PC-9 (cell line): ENCODE data around the gene NTMT1. TPM values are rescaled to one million over a fixed set of nuclear protein-coding genes. Genes with fewer than 3 reads are reported as not detected.

Experiments used
- BruUV-seq: library from RNA; stranded (reverse); fragments of 400-500 nt; replicated peaks from 2 replicates; lab custom pipeline; 2021; lab: Mats Ljungman, UMichigan
- CTCF ChIA-PET: fragments of 300-600 bp; sonication (Branson Sonifier 250); formaldehyde crosslinking; loops from one replicate; lab custom pipeline; 2022; ENCODE audit warnings: antibody characterized with exemption; lab: Charles Lee
- POLR2A ChIA-PET: fragments of 300-600 bp; sonication (Branson Sonifier 250); formaldehyde crosslinking; loops from one replicate; lab custom pipeline; 2022; ENCODE audit warnings: antibody characterized with exemption; ENCODE audit not compliant: unreplicated experiment; lab: Charles Lee
- DNase-seq, 2 experiments: peaks; one replicate each; pipeline versions ENCODE4 v3.0.0 to v3.0.0-alpha.2; 2015 to 2022; ENCODE audit warnings: mixed read lengths in 1 of 2
- H2AFZ ChIP-seq: fragments of 200-600 bp; sonication (generic); 2 replicates; pipeline ENCODE4 v1.8.1; 2017; ENCODE audit warnings: antibody characterized with exemption
- H3F3A ChIP-seq: fragments of 200-600 bp; sonication (generic); 2 replicates; pipeline ENCODE4 v1.8.1; 2017; ENCODE audit warnings: antibody characterized with exemption, mild to moderate bottlenecking, low read depth; ENCODE audit not compliant: insufficient read depth
- H3K27ac ChIP-seq: fragments of 200-600 bp; sonication (generic); 2 replicates; pipeline ENCODE4 v1.6.1; 2016; ENCODE audit warnings: mixed run types
- H3K27me3 ChIP-seq: fragments of 200-600 bp; sonication (generic); 2 replicates; pipeline ENCODE4 v1.6.1; 2016; ENCODE audit warnings: low read depth, mixed run types; ENCODE audit not compliant: insufficient read depth
- H3K36me3 ChIP-seq: fragments of 200-600 bp; sonication (generic); 2 replicates; pipeline ENCODE4 v1.6.1; 2016; ENCODE audit warnings: low read depth, mixed run types
- H3K4me1 ChIP-seq: fragments of 200-600 bp; sonication (generic); replicated peaks from 2 replicates; pipeline ENCODE4 v1.6.1; 2016; ENCODE audit warnings: mixed run types; ENCODE audit not compliant: insufficient read depth
- H3K4me2 ChIP-seq: fragments of 200-600 bp; sonication (generic); 2 replicates; pipeline ENCODE4 v1.6.1; 2017; ENCODE audit warnings: mixed run types
- H3K4me3 ChIP-seq: fragments of 200-600 bp; sonication (generic); 2 replicates; pipeline ENCODE4 v1.6.1; 2016; ENCODE audit warnings: mixed run types
- H3K79me2 ChIP-seq: fragments of 200-600 bp; sonication (generic); 2 replicates; pipeline ENCODE4 v1.6.1; 2017; ENCODE audit warnings: low read depth, mixed run types
- H3K9me2 ChIP-seq: fragments of 200-600 bp; sonication (generic); 2 replicates; pipeline ENCODE4 v1.8.1; 2017; ENCODE audit warnings: mild to moderate bottlenecking; ENCODE audit not compliant: insufficient read depth
- H3K9me3 ChIP-seq: fragments of 200-600 bp; sonication (generic); 2 replicates; pipeline ENCODE4 v1.8.1; 2016; ENCODE audit warnings: low read depth; ENCODE audit not compliant: insufficient read depth
- H4K20me1 ChIP-seq: fragments of 200-600 bp; sonication (generic); 2 replicates; pipeline ENCODE4 v1.8.1; 2017; ENCODE audit not compliant: insufficient read depth
- EZH2 ChIP-seq: fragments of 200-600 bp; sonication (generic); IDR thresholded peaks from 2 replicates; pipeline ENCODE4 v1.8.0; 2017; ENCODE audit warnings: antibody characterized with exemption, low read depth
- intact Hi-C: fragments of 100-400 bp; cut with micrococcal nuclease; formaldehyde crosslinking; loops from one replicate; pipeline ENCODE4 v1.10.0; 2022; ENCODE audit not compliant: unreplicated experiment
- total RNA-seq: library from RNA; stranded (reverse); gene quantifications from 2 replicates; pipeline ENCODE4 v1.2.3, GENCODE V29; 2021
- TF ChIP-seq, protein P1 (sequence below): fragments of 200-600 bp; sonication (generic); conservative IDR thresholded peaks from 2 replicates; pipeline ENCODE4 v1.6.1; 2017; ENCODE audit warnings: mixed run types, antibody characterized with exemption, mild to moderate bottlenecking, moderate library complexity

The NTMT1 gene
- total RNA-seq, 1 experiment from 2014 or later, result 52.5 TPM

DNA sequence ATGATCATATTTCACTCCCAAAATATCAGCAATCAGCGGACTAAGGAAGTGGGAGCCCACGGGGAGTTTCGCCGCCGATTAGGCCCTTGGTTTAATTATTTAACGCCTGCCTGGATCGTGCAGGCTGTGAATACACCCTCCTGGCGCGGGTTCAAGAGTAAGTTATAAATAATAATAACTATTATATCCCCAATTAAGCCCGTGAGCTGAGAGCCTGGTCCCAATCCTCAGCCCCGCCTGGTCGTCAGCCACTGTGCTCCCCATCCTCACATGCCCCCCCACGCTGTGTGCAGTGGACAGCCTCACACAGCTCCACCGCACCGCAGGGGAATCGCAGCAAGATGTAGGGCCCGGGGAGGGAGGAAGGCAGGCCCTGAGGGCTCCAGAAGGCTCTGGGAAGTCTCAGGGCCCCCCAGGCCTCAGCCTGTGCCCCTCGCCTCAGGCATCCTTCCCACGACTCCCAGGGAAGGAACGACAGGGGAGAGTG lies 28.6 kb downstream of the NTMT1 start:
- no TSS peak for BruUV-seq
- intact Hi-C loops, result no loop called here
- TF ChIP-seq, protein P1, sequence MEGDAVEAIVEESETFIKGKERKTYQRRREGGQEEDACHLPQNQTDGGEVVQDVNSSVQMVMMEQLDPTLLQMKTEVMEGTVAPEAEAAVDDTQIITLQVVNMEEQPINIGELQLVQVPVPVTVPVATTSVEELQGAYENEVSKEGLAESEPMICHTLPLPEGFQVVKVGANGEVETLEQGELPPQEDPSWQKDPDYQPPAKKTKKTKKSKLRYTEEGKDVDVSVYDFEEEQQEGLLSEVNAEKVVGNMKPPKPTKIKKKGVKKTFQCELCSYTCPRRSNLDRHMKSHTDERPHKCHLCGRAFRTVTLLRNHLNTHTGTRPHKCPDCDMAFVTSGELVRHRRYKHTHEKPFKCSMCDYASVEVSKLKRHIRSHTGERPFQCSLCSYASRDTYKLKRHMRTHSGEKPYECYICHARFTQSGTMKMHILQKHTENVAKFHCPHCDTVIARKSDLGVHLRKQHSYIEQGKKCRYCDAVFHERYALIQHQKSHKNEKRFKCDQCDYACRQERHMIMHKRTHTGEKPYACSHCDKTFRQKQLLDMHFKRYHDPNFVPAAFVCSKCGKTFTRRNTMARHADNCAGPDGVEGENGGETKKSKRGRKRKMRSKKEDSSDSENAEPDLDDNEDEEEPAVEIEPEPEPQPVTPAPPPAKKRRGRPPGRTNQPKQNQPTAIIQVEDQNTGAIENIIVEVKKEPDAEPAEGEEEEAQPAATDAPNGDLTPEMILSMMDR, result no peak
- no peak for TF ChIP-seq EZH2
- H3K9me2 ChIP-seq, result no peaks in the 10 kb centered on the region
- peaks cover 9% of the 10 kb centered on the region for H3F3A ChIP-seq
- H4K20me1 ChIP-seq, result no peaks in the 10 kb centered on the region
- no peak overlapping the region for H3K4me2 ChIP-seq
- POLR2A ChIA-PET, result no interaction called here
- no peak overlapping the region for H2AFZ ChIP-seq
- H3K4me3 ChIP-seq, result no peak overlapping the region
- H3K36me3 ChIP-seq, result no peaks in the 10 kb centered on the region
- no peak overlapping the region for H3K27ac ChIP-seq
- no peaks in the 10 kb centered on the region for H3K9me3 ChIP-seq
- H3K27me3 ChIP-seq, result no peaks in the 10 kb centered on the region
- CTCF ChIA-PET, result no interaction called here
- no peaks in the 10 kb centered on the region for H3K79me2 ChIP-seq
- no peak for DNase-seq
- H3K4me1 ChIP-seq, result peaks cover 12% of the 10 kb centered on the region

DNA sequence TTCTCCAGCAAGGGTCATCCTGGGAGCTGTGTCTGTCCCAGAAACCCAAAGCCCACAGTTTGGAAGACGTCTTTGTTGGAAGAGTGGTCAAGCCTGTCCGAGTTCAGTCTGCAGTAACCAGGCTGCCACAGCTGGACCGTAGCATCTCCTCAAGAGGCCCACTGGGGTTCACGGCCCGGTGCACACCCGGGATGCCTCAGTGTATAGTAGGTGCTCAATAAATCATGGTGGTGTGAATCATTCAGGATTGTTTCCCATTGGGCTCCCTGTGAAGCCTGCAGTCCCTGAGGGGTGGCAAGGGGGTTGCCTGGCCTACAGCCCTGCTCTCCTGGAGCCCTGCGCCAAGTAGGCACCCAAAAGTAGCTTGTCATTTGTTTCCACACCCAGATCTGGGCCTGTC lies 29.2 kb downstream of the NTMT1 start:
- no peak for DNase-seq
- H3K27ac ChIP-seq, result no peak overlapping the region
- no peak overlapping the region for H3K4me3 ChIP-seq
- H4K20me1 ChIP-seq, result no peaks in the 10 kb centered on the region
- ChIA-PET POLR2A (no interaction called here), CTCF (no interaction called here)
- H3F3A ChIP-seq, result peaks cover 9% of the 10 kb centered on the region
- no peak overlapping the region for H3K4me2 ChIP-seq
- peaks cover 12% of the 10 kb centered on the region for H3K4me1 ChIP-seq
- H2AFZ ChIP-seq, result no peak overlapping the region
- no peaks in the 10 kb centered on the region for H3K9me2 ChIP-seq
- no peaks in the 10 kb centered on the region for H3K79me2 ChIP-seq
- intact Hi-C loops, result no loop called here
- TF ChIP-seq, protein P1, result no peak
- no peak for TF ChIP-seq EZH2
- no peaks in the 10 kb centered on the region for H3K9me3 ChIP-seq
- BruUV-seq, result no TSS peak
- H3K36me3 ChIP-seq, result no peaks in the 10 kb centered on the region
- no peaks in the 10 kb centered on the region for H3K27me3 ChIP-seq

DNA sequence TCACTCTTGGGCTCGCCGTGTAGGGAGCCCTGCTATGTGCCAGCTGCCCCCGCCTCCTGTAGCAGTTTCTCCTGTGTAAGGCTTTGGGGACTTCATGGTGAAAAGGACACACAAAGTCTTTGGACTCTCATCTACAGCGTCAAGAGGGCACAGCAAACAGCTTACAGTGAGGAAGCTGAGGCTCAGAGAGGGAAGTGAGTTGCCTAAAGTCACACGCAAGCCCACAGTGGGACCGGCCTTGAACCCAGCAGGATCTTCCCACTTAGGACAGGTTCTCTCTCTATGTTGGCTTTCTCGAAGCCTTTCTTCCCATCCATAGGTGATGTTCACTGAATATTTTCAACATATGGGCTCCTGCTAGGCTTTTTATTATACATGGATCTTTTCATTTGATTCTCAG lies 29.7 kb downstream of the NTMT1 start:
- Histone ChIP-seq H3K9me2 (no peaks in the 10 kb centered on the region), H3K4me2 (no peak overlapping the region), H4K20me1 (no peaks in the 10 kb centered on the region), H3F3A (peaks cover 9% of the 10 kb centered on the region), H3K27ac (no peak overlapping the region), H3K4me3 (no peak overlapping the region), H3K27me3 (no peaks in the 10 kb centered on the region), H3K36me3 (no peaks in the 10 kb centered on the region), H2AFZ (no peak overlapping the region), H3K4me1 (peaks cover 12% of the 10 kb centered on the region), H3K79me2 (no peaks in the 10 kb centered on the region), H3K9me3 (no peaks in the 10 kb centered on the region)
- intact Hi-C loops, result no loop called here
- no TSS peak for BruUV-seq
- ChIA-PET POLR2A (no interaction called here), CTCF (interaction anchor here (0.5 kb wide), 1 partner anchor 145 kb away, joined by 3 read pairs; no protein-coding TSS in a partner anchor)
- no peak for DNase-seq
- TF ChIP-seq, protein P1, result no peak
- no peak for TF ChIP-seq EZH2
